ENCODE data around the gene DZIP3. TPM values are rescaled to one million over a fixed set of nuclear protein-coding genes. Genes with fewer than 3 reads are reported as not detected.

DZIP3 gene
- total and polyA plus RNA-seq, 3 donors from 2014 or later, result 42.0 to 62.8 (median 46.4) TPM

- Histone ChIP-seq H3K4me3 (no peak overlapping the region), H3K4me1 (no peaks in the 10 kb centered on the region), H3K27me3 (no peaks in the 10 kb centered on the region), H3K27ac (no peak overlapping the region), H3K9me3 (no peaks in the 10 kb centered on the region), H3K36me3 (ENCODE audit: low read depth, missing control alignments) (no peaks in the 10 kb centered on the region)
- no peak for DNase-seq
- intact Hi-C loops (cut with DNase I; ENCODE audit: low total_unique reads), result no loop called here
- 79 to 88% methylated on average over 5 of the region's 5 CpGs for WGBS, 2 donors
- no peak for TF ChIP-seq CTCF (IDR thresholded peaks at IDR 0.05)
Measured at GRCh38 chr3:108713009-108713516, 123.5 kb downstream of the DZIP3 start.

- Histone ChIP-seq H3K27ac (no peak overlapping the region), H3K4me3 (no peak overlapping the region), H3K9me3 (no peaks in the 10 kb centered on the region), H3K36me3 (ENCODE audit: low read depth, missing control alignments) (no peaks in the 10 kb centered on the region), H3K27me3 (no peaks in the 10 kb centered on the region), H3K4me1 (no peaks in the 10 kb centered on the region)
- TF ChIP-seq CTCF (IDR thresholded peaks at IDR 0.05) (no peak), POLR2A (IDR thresholded peaks at IDR 0.05) (no peak)
- WGBS, 2 donors, result 77 to 80% methylated on average over 3 of the region's 3 CpGs
- no peak for DNase-seq
- intact Hi-C loops (cut with DNase I; ENCODE audit: low total_unique reads), result no loop called here
Measured at GRCh38 chr3:108713816-108714215, 124.3 kb downstream of the DZIP3 start.

DNA sequence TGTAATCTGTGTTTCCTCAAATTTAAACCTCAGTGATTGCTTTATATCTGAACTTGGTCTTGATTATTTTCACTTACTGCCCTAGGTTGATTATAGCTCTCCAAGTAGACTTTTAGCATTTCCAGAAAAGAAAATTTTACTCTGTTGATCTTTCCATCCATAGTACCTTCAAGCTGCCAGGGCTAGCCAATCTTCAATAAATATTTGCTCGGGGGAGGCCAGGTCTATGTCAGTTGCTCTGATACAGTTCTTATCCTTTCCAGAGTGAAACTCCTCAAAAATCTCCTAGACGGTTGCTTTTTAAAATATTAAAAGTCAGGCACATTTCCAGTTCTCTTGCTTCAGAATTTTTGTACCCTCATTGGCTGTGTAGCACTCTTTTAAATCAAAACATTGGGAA lies 128.9 kb downstream of the DZIP3 start:
- Histone ChIP-seq H3K4me1 (no peaks in the 10 kb centered on the region), H3K9me3 (no peaks in the 10 kb centered on the region), H3K27ac (no peak overlapping the region), H3K36me3 (ENCODE audit: low read depth, missing control alignments) (no peaks in the 10 kb centered on the region), H3K27me3 (no peaks in the 10 kb centered on the region), H3K4me3 (no peak overlapping the region)
- intact Hi-C loops (cut with DNase I; ENCODE audit: low total_unique reads), result no loop called here
- 21 to 30% methylated on average over 2 of the region's 2 CpGs for WGBS, 2 donors
- TF ChIP-seq CTCF (IDR thresholded peaks at IDR 0.05) (no peak), POLR2A (IDR thresholded peaks at IDR 0.05) (no peak)
- no peak for DNase-seq

- no peak for DNase-seq
- TF ChIP-seq POLR2A (IDR thresholded peaks at IDR 0.05), result no peak
- no peaks in the 10 kb centered on the region for H3K4me1 ChIP-seq
- H3K36me3 ChIP-seq (ENCODE audit: low read depth, missing control alignments), result no peaks in the 10 kb centered on the region
- H3K27me3 ChIP-seq, result no peaks in the 10 kb centered on the region
- intact Hi-C loops (cut with DNase I; ENCODE audit: low total_unique reads), result no loop called here
- 47 to 57% methylated on average over 2 of the region's 2 CpGs for WGBS, 2 donors
- H3K4me3 ChIP-seq, result no peak overlapping the region
- no peaks in the 10 kb centered on the region for H3K9me3 ChIP-seq
- no peak overlapping the region for H3K27ac ChIP-seq
Measured at GRCh38 chr3:108719178-108719806, 129.8 kb downstream of the DZIP3 start.

DNA sequence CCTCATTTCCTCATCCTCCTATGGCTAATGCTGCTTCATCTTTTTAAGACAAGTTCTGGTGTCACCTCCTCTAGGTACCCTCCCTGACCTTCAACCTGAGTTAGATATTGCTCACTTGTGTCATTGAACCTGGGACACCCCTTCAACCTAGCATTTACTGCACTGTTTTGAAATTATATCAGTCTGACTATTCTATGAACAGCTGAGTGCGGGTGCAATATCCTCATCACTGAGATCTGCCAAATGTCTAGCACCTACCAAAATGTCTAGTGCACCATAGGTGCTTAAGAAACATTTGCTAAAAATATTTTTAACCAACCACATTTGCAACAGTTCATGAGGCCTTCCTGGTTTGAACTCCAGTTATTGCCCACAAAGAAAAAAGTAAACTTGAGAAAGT lies 133.2 kb downstream of the DZIP3 start:
- H3K27me3 ChIP-seq, result no peaks in the 10 kb centered on the region
- H3K36me3 ChIP-seq (ENCODE audit: low read depth, missing control alignments), result no peaks in the 10 kb centered on the region
- no peak for TF ChIP-seq POLR2A (IDR thresholded peaks at IDR 0.05)
- TF ChIP-seq CTCF (IDR thresholded peaks at IDR 0.05), result no peak
- no peak overlapping the region for H3K27ac ChIP-seq
- intact Hi-C loops (cut with DNase I; ENCODE audit: low total_unique reads), result no loop called here
- H3K4me3 ChIP-seq, result no peak overlapping the region
- no peaks in the 10 kb centered on the region for H3K4me1 ChIP-seq
- no peak for DNase-seq
- 45 to 97% methylated on average over 1 of the region's 1 CpG for WGBS, 2 donors
- H3K9me3 ChIP-seq, result no peaks in the 10 kb centered on the region

Measured in testis (tissue), 3 donors.